ENCODE results near the gene TMF1. TPM values are rescaled to one million over a fixed set of nuclear protein-coding genes. Genes with fewer than 3 reads are reported as not detected.

Gene TMF1
- total and polyA plus RNA-seq, 10 of the 15 experiments (the other 5 are each of a cell fraction or from before 2014, with no cell fraction given): 7.1 to 24.5 (median 18.6) TPM

- TF ChIP-seq YY1 (IDR thresholded peaks at IDR 0.05; ENCODE audit: low read depth, low read length) (peak; percentile 97), EGR1 (IDR thresholded peaks at IDR 0.05; ENCODE audit: borderline replicate concordance in 1 of 2, low read depth in 2 of 2, low read length in 2 of 2) (peak in 1 of 2 experiments; percentile 63; a peak in 1 of 3 replicates), PML (IDR thresholded peaks at IDR 0.05; ENCODE audit: low read length) (peak; percentile 52; the same call in 1 of the 2 replicates), ZSCAN29 (IDR thresholded peaks at IDR 0.05) (no peak), ZNF622 (IDR thresholded peaks at IDR 0.05) (no peak), TAF1 (IDR thresholded peaks at IDR 0.05; ENCODE audit: borderline replicate concordance, low read depth, low read length) (peak; percentile 98), SMAD1 (IDR thresholded peaks at IDR 0.05; ENCODE audit: low read depth, partially characterized antibody) (no peak), MEF2B (IDR thresholded peaks at IDR 0.05; ENCODE audit: partially characterized antibody, poor library complexity, severe bottlenecking) (peak; percentile 87), STAT3 (IDR thresholded peaks at IDR 0.05; ENCODE audit: low read depth, low read length) (no peak), BMI1 (IDR thresholded peaks at IDR 0.05; ENCODE audit: borderline replicate concordance) (no peak), NR2F1 (conservative IDR thresholded peaks at IDR 0.05) (0 out of 2 replicates have a peak, but pooled peaks have one; percentile 12), ZNF24 (IDR thresholded peaks at IDR 0.05) (no peak), RELA (IDR thresholded peaks at IDR 0.05; ENCODE audit: borderline replicate concordance, partially characterized antibody) (no peak), TCF3 (IDR thresholded peaks at IDR 0.05; ENCODE audit: borderline replicate concordance, insufficient read depth, low read depth, low read length) (no peak), ZNF217 (IDR thresholded peaks at IDR 0.05) (no peak), SMARCA5 (IDR thresholded peaks at IDR 0.05) (no peak), EP300 (IDR thresholded peaks at IDR 0.05; ENCODE audit: borderline replicate concordance in 1 of 2, control insufficient read depth in 1 of 2, low read depth in 2 of 2, low read length in 2 of 2) (no peak), NRF1 (conservative IDR thresholded peaks at IDR 0.05; ENCODE audit: low read depth, low read length) (no peak), RAD51 (IDR thresholded peaks at IDR 0.05) (no peak), KAT2A (conservative IDR thresholded peaks at IDR 0.05; ENCODE audit: control insufficient read depth, low read depth, low read length) (no peak), IKZF2 (IDR thresholded peaks at IDR 0.05) (no peak), JUNB (IDR thresholded peaks at IDR 0.05) (no peak), TCF7 (IDR thresholded peaks at IDR 0.05; ENCODE audit: borderline replicate concordance) (no peak), NR2C1 (IDR thresholded peaks at IDR 0.05) (no peak), SREBF2 (IDR thresholded peaks at IDR 0.05; ENCODE audit: low read length) (no peak), ZNF274 (IDR thresholded peaks at IDR 0.05; ENCODE audit: insufficient read depth, insufficient read length) (no peak), PBX3 (IDR thresholded peaks at IDR 0.05; ENCODE audit: insufficient replicate concordance, low read depth, low read length) (no peak), NR2C2 (IDR thresholded peaks at IDR 0.05; ENCODE audit: borderline replicate concordance, control insufficient read depth, insufficient read length, low read depth) (no peak), FOXK2 (IDR thresholded peaks at IDR 0.05) (no peak)
- TF ChIP-seq, protein P1, sequence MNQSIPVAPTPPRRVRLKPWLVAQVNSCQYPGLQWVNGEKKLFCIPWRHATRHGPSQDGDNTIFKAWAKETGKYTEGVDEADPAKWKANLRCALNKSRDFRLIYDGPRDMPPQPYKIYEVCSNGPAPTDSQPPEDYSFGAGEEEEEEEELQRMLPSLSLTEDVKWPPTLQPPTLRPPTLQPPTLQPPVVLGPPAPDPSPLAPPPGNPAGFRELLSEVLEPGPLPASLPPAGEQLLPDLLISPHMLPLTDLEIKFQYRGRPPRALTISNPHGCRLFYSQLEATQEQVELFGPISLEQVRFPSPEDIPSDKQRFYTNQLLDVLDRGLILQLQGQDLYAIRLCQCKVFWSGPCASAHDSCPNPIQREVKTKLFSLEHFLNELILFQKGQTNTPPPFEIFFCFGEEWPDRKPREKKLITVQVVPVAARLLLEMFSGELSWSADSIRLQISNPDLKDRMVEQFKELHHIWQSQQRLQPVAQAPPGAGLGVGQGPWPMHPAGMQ (IDR thresholded peaks at IDR 0.05; ENCODE audit: borderline replicate concordance): no peak
Observed at GRCh38 chr3:69080233-69080920, 28.2 kb upstream of the TMF1 start, which contains the start of gene UBA3 (continued).

Data from GM12878 (cell line).